Natural killer cell treated with Interleukin-12 subunit alpha and Interleukin-12 subunit beta and Interleukin-15 and Interleukin-18, amount 100 ng/mL, for 72 hours (primary cell): ENCODE data around the gene RALY. TPM values are rescaled to one million over a fixed set of nuclear protein-coding genes. Genes with fewer than 3 reads are reported as not detected.
A peak's percentile ranks its signal among the peaks of the same experiment; 100 is the strongest.

Experiments used
- ATAC-seq, 2 donors: fragments of 150-1000 bp; cut with Tn5 transposase in 1 of 2; sonication (Bioruptor Pico), chemical (Tn5 transposase) in 1 of 2; 2 replicates each; pipeline ENCODE4 v1.10.0; 2021
- DNase-seq: peaks from one replicate; pipeline ENCODE4 v3.0.0; 2022; ENCODE audit warnings: low spot score
- H3K27ac Mint-ChIP-seq, 2 donors: 1 replicate in 1 of 2; 2 replicates in 1 of 2; pipeline ENCODE4 v1.8.0; 2022; ENCODE audit warnings: mixed read lengths in 2 of 2, mild to moderate bottlenecking in 1 of 2, moderate library complexity in 1 of 2
- H3K27me3 Mint-ChIP-seq, 2 donors: 1 replicate in 1 of 2; 2 replicates in 1 of 2; pipeline ENCODE4 v1.8.0; 2022; ENCODE audit warnings: mixed read lengths in 2 of 2
- H3K36me3 Mint-ChIP-seq: one replicate; pipeline ENCODE4 v1.8.0; 2022; ENCODE audit warnings: mixed read lengths
- H3K4me1 Mint-ChIP-seq, 2 donors: 1 replicate in 1 of 2; 2 replicates in 1 of 2; pipeline ENCODE4 v1.8.0; 2022; ENCODE audit warnings: low read depth in 2 of 2, mixed read lengths in 2 of 2, mild to moderate bottlenecking in 1 of 2
- H3K4me3 Mint-ChIP-seq: one replicate; pipeline ENCODE4 v1.8.0; 2022; ENCODE audit warnings: mixed read lengths
- H3K9me3 Mint-ChIP-seq: 2 replicates; pipeline ENCODE4 v1.8.0; 2022; ENCODE audit warnings: mixed read lengths
- total RNA-seq, 2 donors: library from RNA; stranded (reverse); gene quantifications; one replicate each; pipeline ENCODE4 v1.2.3, GENCODE V29; 2022

Gene RALY
- total RNA-seq, 2 donors from 2014 or later = 158 to 162 TPM

GRCh38 chr20:33994222-33994913 is 657 bp downstream of the RALY start:
- Mint-ChIP-seq H3K36me3 (no peaks in the 10 kb centered on the region), H3K27me3 (no peaks in the 10 kb centered on the region), H3K27ac (peak overlapping the region; percentile 92 to 96), H3K4me3 (peak overlapping the region; percentile 88), H3K9me3 (no peaks in the 10 kb centered on the region), H3K4me1 (peaks cover 58% of the 10 kb centered on the region in 2 donors)
- peak; percentile 88 for DNase-seq
- peak; percentile 56 to 59 for ATAC-seq

GRCh38 chr20:33995053-33995831 is 1.5 kb downstream of the RALY start:
- Mint-ChIP-seq H3K9me3 (no peaks in the 10 kb centered on the region), H3K4me1 (peaks cover 60 to 67% of the 10 kb centered on the region in 2 donors), H3K4me3 (peak overlapping the region; percentile 88), H3K36me3 (no peaks in the 10 kb centered on the region), H3K27me3 (no peaks in the 10 kb centered on the region), H3K27ac (peak overlapping the region; percentile 92 to 96)
- no peak for DNase-seq
- no peak for ATAC-seq

GRCh38 chr20:33999025-33999649 is 5.4 kb downstream of the RALY start:
- Mint-ChIP-seq H3K4me1 (peaks cover 70 to 83% of the 10 kb centered on the region in 2 donors), H3K9me3 (no peaks in the 10 kb centered on the region), H3K36me3 (no peaks in the 10 kb centered on the region), H3K4me3 (no peak overlapping the region), H3K27me3 (no peaks in the 10 kb centered on the region), H3K27ac (peak overlapping the region in 1 of 2 donors; percentile 22)
- ATAC-seq (no peak), DNase-seq (no peak)

DNA sequence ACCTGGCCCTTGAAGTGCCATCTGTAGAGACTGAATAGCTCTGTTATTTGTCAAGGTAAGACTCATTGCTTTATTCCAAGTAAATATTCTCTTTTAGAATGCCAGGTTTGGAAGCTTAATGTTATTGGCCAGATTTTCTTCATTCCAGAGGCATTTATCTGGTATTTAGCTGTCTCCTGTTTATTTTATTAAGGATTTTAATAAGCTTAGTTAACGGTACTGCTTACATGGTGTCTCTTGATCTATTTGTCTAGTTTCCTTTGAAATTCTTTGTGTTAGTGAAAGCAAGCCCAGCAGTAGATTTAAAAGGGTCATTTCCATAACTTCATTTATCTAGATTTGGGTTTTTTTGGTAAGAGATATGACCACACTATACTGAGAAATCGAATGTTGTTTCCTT is 7.7 kb downstream of the RALY start:
- DNase-seq (no peak), ATAC-seq (no peak)
- H3K9me3 Mint-ChIP-seq = no peaks in the 10 kb centered on the region
- H3K36me3 Mint-ChIP-seq = no peaks in the 10 kb centered on the region
- no peak overlapping the region for H3K4me3 Mint-ChIP-seq
- no peak overlapping the region for H3K27ac Mint-ChIP-seq
- no peaks in the 10 kb centered on the region for H3K27me3 Mint-ChIP-seq
- peaks cover 79 to 93% of the 10 kb centered on the region in 2 donors for H3K4me1 Mint-ChIP-seq

DNA sequence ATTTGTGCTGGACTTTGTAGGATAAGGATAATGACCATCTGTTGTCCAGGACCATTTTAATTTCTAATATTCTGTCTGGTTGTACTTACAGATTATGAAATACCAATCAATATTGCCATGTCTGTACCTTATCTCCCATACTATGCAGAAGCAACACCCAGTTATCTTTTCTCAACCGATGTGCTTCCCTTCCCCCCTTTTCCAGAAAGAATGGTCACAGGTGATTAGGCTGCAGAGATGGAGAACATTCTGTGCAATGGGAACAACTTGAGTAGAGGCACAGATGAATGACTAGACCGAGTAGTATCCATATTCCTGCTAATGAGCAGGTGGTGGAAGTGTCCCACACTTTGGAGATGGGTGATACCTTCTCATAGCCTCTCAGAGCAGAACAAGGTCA is 10.5 kb downstream of the RALY start:
- H3K4me1 Mint-ChIP-seq = peaks cover 75 to 88% of the 10 kb centered on the region in 2 donors
- no peaks in the 10 kb centered on the region for H3K27me3 Mint-ChIP-seq
- no peaks in the 10 kb centered on the region for H3K36me3 Mint-ChIP-seq
- no peak overlapping the region for H3K4me3 Mint-ChIP-seq
- ATAC-seq (no peak), DNase-seq (no peak)
- H3K27ac Mint-ChIP-seq = peak overlapping the region in 1 of 2 donors; percentile 43
- H3K9me3 Mint-ChIP-seq = no peaks in the 10 kb centered on the region

DNA sequence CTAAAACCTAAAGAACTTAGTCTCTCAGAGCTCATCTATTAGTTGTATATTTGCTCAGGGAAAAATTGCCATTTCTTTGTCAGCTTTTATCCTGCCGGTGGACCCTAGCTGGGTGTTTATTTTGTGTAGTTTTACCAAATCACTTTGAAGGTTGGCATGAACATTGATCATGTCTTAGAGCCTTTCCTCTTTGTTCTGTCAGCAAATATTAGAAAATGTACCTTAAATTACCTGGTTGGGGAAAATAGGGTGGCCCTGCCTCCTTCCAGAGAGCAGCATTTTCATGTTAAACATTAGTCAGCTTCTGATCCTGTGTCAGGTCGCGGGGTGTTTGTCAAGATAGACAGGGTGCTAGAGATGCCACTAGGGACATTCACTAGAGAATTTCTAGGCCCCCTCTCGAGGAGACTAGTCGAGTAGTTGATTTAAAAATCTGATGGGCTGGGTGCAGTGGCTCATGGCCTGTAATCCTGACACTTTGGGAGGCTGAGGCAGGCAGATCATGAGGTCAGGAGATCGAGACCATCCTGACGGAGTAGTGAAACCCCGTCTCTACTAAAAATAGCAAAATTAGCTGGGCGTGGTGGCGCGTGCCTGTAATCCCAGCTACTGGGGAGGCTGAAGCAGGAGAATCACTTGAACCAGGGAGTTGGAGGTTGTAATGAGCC is 11.2 kb downstream of the RALY start:
- Mint-ChIP-seq H3K4me1 (peaks cover 77 to 88% of the 10 kb centered on the region in 2 donors), H3K4me3 (no peak overlapping the region), H3K27ac (peak overlapping the region in 1 of 2 donors; percentile 43), H3K36me3 (no peaks in the 10 kb centered on the region), H3K9me3 (no peaks in the 10 kb centered on the region), H3K27me3 (no peaks in the 10 kb centered on the region)
- no peak for DNase-seq
- no peak for ATAC-seq

DNA sequence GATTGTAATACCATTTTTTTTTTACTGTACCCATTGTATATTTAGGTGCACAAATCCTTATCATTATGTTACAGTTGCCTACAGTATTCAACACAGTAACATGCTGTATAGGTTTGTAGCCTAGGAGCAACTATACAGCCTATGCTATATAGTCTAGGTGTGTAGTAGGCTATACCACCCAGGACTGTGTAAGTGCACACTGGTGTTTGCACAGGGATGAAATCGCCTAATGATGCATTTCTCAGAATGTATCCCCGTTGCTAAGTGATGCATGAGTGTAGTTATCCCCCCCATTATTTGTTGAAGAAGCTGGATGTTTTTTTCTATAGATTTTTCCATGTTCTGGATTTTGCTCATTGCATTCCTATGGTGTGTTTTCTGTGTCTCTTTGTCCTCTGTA is 12.9 kb downstream of the RALY start:
- H3K27ac Mint-ChIP-seq = no peak overlapping the region
- no peak overlapping the region for H3K4me3 Mint-ChIP-seq
- H3K36me3 Mint-ChIP-seq = no peaks in the 10 kb centered on the region
- H3K4me1 Mint-ChIP-seq = peaks cover 75 to 90% of the 10 kb centered on the region in 2 donors
- DNase-seq = no peak
- no peaks in the 10 kb centered on the region for H3K9me3 Mint-ChIP-seq
- H3K27me3 Mint-ChIP-seq = no peaks in the 10 kb centered on the region
- no peak for ATAC-seq

DNA sequence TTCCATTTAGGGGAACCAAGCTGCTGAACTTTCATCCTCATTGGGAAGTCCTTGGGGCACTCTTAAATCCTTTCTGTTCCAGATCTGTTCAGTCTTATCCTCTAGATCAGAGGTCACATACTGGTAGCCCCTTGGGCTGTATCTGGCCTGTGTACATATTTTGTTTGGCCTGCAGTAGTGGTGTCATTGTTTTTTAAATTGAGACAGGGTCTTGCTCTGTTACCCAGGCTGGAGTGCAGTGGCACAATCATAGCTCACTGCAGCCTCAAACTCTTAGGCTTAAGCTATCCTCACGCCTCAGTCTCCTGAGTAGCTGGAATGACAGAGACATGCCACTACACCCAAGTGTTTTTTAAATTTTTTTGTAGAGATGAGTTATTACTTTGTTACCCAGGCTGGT is 14.8 kb downstream of the RALY start:
- Mint-ChIP-seq H3K36me3 (no peaks in the 10 kb centered on the region), H3K9me3 (no peaks in the 10 kb centered on the region), H3K4me1 (peaks cover 71 to 81% of the 10 kb centered on the region in 2 donors), H3K4me3 (peak overlapping the region; percentile 49), H3K27ac (peak overlapping the region; percentile 51 to 76), H3K27me3 (no peaks in the 10 kb centered on the region)
- no peak for DNase-seq
- no peak for ATAC-seq

DNA sequence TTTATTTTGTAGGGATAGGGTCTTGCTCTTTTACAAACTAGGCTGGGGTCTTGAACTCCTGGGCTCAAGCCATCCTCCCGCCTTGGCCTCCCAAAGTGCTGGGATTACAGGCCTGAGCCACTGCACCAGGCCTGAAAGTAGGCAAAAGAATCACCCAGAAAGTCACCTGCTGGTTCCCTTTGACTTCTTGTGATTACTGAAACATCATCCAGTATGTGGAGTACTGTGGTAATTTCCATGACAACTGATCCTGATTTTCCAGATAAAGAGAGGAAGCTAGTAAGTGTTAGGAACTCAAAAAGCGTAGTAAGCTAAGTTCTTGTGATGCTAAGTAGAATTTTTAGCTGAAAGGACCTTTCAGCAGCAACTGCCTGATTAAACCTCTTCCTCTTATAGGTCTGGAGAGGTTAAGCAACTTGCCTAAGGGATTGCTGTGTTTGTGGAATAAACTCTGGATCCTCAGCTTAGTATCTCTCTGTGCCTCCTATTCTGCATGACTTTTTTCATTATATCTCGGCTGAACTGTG is 16.8 kb downstream of the RALY start:
- peaks cover 68 to 78% of the 10 kb centered on the region in 2 donors for H3K4me1 Mint-ChIP-seq
- no peak for DNase-seq
- H3K4me3 Mint-ChIP-seq = peak overlapping the region; percentile 49
- H3K27me3 Mint-ChIP-seq = no peaks in the 10 kb centered on the region
- no peaks in the 10 kb centered on the region for H3K36me3 Mint-ChIP-seq
- peak overlapping the region; percentile 51 to 76 for H3K27ac Mint-ChIP-seq
- no peak for ATAC-seq
- H3K9me3 Mint-ChIP-seq = no peaks in the 10 kb centered on the region

DNA sequence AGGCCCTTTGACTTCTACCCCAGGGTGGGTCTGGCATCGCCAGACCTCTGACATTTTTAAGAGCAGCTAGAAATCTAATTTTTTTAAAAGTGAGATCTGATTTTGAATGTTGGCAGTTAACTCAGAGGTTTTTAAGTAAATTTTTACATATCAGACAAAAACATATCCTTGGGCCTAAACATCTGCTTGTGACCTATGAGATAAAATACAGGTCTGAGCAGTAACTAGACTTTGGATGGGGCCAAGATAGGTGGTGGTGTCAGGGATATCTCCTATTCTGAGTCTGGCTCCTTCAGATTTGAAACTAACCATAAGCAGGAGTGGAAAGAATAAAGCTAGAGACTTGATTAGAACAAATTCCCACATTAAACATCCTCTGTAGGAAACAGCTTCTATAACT is 17.6 kb downstream of the RALY start:
- Mint-ChIP-seq H3K27ac (peak overlapping the region in 1 of 2 donors; percentile 21), H3K36me3 (no peaks in the 10 kb centered on the region), H3K27me3 (no peaks in the 10 kb centered on the region), H3K4me3 (no peak overlapping the region), H3K4me1 (peaks cover 69 to 79% of the 10 kb centered on the region in 2 donors), H3K9me3 (no peaks in the 10 kb centered on the region)
- no peak for DNase-seq
- no peak for ATAC-seq

DNA sequence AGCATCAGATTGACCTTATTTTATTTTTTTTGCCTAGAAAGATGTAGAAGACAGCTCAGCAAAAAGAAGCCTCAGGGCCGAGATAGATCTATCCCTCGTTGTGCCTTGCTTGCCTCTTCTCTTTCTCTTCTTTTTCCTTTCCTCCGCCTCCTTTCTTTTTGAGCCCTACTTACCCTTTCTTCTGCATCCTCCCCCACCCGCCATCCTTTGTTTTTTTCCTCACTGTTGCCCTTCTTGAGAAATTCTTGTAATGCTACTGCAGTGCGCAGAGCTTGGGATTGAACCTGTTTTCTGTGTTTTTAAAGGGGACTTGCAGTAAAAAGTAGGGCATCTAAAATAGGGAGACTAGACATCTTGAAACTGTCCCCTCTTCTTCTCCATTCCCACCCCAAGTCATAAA is 18.6 kb downstream of the RALY start:
- Mint-ChIP-seq H3K4me1 (peaks cover 72 to 83% of the 10 kb centered on the region in 2 donors), H3K4me3 (peak overlapping the region; percentile 21), H3K36me3 (no peaks in the 10 kb centered on the region), H3K27me3 (no peaks in the 10 kb centered on the region), H3K9me3 (no peaks in the 10 kb centered on the region), H3K27ac (peak overlapping the region; percentile 13 to 72)
- DNase-seq = no peak
- ATAC-seq = no peak

DNA sequence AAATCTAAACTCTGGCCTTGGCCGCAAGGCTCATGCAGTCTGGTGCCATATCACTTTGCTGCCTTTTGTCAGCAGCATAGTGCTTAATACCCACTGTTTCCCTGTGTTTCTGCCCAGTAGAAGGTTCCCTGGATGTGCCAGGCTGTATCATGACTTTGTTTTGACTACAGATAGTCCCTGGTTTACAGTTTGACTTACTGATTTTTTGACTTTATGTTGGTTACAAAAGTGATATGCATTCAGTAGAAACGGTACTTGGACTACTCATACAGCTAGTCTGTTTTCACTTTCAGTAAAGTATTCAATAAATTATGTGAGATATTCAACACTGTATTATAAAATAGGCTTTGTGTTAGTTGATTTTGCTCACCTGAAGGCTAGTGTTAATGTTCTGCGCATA is 19.0 kb downstream of the RALY start:
- peak overlapping the region; percentile 21 for H3K4me3 Mint-ChIP-seq
- no peaks in the 10 kb centered on the region for H3K9me3 Mint-ChIP-seq
- H3K27me3 Mint-ChIP-seq = no peaks in the 10 kb centered on the region
- H3K27ac Mint-ChIP-seq = peak overlapping the region; percentile 13 to 72
- peaks cover 75 to 86% of the 10 kb centered on the region in 2 donors for H3K4me1 Mint-ChIP-seq
- DNase-seq (no peak), ATAC-seq (no peak)
- H3K36me3 Mint-ChIP-seq = no peaks in the 10 kb centered on the region

- DNase-seq = no peak
- Mint-ChIP-seq H3K4me3 (no peak overlapping the region), H3K4me1 (peaks cover 71 to 86% of the 10 kb centered on the region in 2 donors), H3K27ac (no peak overlapping the region), H3K9me3 (no peaks in the 10 kb centered on the region), H3K36me3 (no peaks in the 10 kb centered on the region), H3K27me3 (no peaks in the 10 kb centered on the region)
- ATAC-seq = no peak
Observed at GRCh38 chr20:34013554-34013953, 19.8 kb downstream of the RALY start.
